Stimulated activated CD8-positive, alpha-beta memory T cell treated with anti-CD3 and anti-CD28 coated beads, Interleukin-7, amount 100 ng/mL, for 4 hours (primary cell): ENCODE data around the gene SETDB2.

Experiments
- DNase-seq, 2 donors: peaks; one replicate each; pipeline ENCODE4 v3.0.0-alpha.2; 2020; ENCODE audit warnings: low read depth in 2 of 2

Gene SETDB2

DNA sequence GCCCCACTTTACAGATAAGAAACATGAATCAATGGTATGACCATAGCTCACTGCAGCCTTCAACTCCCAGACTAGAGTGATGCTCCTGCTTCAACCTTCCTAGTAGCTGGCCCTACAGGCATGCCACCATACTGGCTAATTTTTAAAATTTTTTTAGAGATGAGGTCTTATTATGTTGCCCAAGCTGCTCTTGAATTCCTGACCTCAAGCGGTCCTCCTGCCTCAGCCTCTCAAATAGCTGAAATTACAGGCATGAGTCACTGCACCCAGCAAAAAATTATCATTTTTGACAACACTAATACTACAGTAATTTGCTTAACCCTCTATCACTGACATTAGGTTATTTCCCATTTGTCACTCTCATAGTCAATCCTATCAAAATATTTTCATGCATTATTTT is 15.0 kb upstream of the SETDB2 start:
- no peak for DNase-seq

DNA sequence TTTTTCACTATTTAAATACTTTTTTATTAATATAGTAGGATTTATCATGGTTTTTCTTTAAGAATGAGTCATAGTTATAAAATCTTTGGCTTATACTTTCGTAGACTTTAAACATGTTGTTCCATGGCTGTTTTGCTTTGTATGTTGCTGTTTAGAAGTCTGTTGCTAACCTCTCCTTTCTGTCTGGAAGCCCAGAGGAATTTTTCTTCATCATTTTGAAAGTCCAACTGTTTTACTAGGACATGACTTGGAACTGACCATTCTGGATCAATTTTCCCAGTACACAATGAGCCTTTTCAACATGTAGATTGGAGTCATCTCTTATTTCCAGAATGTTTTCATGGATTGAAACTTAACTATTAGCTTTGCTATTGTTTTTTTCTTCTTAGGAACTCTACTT is 8.1 kb upstream of the SETDB2 start:
- no peak for DNase-seq

DNA sequence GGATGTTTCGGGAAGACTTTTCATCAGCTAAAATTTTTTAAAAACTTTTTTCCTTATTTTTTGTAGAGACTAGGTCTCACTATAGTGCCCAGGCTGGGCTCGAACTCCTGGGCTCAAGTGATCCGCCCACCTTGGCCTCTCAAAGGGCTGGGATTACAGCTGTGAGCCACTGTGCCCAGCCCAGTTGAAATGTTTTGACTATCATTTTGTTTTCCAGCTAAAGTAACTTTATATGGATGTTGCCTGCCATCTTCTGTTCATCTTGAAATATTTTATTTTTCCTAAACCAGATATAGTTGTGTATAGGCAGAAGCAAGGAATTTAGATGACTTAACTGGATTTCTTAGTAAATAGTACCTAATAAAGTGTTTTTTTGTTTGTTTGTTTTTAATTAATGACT is 7.2 kb upstream of the SETDB2 start:
- no peak for DNase-seq

DNA sequence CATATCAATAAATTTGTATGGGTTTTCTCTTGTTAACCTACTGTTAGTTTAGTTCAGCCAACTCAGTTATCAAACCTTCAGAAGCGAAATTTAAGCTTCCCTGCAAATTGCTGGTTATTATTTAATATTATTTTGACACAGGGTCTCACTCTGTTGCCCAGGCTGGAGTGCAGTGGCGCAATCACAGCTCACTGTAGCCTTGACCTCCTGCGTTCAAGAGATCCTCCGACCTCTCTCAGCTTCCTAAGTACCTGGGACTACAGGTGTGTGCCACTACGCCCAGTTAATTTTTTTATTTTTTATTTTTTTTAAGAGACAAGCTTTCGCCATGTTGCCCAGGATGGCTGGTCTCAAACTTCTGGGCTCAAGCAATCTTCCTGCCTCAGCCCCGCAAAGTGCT is 6.4 kb upstream of the SETDB2 start:
- no peak for DNase-seq

DNA sequence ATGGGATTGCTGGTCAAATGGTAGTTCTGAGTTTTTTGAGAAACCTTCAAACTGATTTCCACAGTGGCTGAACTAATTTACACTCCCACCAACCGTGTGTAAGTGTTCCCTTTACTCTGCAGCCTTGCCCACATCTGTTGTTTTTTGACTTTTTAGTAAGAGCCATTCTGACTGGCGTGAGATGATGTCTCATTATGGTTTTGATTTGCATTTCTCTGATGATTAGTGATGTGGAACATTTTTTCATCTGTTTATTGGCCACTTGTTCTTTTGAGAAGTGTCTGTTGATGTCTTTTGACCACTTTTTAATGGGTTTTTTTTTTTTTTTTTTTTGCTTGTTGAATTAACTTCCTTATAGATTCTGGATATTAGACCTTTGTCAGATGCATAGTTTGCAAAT is 4.5 kb upstream of the SETDB2 start:
- no peak for DNase-seq

DNA sequence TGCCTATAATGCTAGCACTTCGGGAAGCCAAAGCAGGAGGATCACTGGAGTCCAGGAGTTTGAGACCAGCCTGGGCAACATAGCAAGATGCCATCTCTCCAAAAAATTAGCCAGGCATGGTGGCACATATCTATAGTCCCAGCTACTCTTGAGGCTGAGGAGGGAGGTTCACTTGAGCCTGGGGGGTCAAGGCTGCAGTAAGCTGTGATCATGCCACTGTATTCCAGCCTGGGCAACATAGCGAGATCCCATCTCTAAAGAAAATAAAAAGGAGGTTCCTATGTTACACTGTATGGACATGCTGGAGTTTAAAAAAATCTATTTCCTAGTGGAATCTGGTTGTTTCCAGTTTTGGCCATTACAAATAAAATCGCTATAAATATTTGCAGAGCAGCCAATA is 2.8 kb upstream of the SETDB2 start:
- DNase-seq = no peak

DNA sequence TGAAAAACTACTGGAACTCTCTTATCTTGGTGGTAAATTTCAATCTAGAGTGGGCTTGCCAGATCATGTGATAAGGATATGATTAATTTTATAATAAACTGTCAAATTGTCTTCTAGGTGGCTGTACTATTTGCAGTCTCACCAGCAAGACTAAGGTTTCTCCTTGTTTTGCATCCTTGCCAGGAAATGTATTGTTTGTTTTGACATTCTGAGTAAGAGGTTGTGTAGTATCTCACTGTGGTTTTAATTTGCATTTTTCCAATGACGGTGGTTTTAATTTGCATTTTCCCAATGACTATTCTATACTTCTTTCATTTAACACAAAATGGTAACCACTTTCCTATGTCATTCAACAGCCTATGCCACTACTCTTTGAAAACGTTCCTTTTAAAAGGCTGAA is 2.2 kb upstream of the SETDB2 start:
- no peak for DNase-seq

DNA sequence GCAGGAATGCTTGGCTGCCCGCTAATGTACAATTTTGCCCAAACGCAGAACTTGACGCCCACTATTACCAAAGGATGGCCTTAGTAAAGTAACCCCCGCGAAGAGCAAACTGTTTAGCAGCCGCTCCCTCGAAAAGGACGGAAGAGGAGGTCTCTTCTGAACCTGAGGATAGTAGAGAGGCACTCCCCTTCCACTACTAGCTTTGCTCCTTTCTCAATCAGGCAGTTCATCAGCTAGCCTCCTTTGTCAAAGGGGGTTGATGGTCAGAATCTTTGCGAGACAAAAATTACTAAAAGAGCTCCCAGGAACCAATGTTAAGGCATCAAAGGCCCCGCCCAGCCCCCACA is 744 bp upstream of the SETDB2 start:
- no peak for DNase-seq

DNA sequence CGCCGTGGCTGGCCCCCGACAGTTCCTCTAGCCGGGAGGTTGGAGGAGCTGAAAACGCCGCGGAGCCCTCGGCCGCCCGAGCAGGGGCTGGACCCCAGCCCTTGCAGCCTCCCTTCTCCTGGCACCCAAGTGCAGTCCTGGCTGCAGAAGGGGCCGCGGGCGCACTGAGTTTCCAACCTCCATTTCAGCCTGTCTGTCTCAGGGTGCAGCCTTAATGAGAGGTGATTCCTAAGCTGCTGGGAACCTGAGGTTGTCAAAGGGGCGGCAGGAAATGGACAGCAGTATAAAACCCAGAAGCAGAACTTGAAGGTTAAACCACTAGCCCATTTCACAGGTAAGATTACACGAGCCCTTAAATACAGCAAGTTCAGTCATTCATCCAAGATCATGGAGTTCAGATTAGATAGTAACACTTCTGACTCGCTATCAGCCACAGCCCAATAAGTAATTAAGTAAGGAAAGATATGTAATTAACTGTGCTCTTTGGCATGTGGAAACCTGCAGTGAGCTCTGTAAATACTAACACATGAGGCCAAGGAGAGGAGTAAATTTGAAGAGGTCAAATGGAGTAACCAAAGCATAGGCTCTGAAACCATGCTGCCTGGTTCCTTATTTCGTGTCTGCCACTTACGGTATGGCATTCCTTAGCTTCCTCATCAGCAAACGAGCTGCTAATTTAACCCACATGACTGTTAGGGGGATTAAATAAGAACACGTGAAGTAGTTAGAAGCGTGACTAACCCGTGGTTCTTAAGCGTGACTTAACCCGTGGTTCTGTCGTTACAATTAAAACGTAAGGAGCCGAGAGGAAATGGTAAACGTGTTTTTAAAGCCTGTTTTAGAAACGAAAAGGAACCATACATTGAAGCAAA is 686 bp downstream of the SETDB2 start:
- DNase-seq = no peak

DNA sequence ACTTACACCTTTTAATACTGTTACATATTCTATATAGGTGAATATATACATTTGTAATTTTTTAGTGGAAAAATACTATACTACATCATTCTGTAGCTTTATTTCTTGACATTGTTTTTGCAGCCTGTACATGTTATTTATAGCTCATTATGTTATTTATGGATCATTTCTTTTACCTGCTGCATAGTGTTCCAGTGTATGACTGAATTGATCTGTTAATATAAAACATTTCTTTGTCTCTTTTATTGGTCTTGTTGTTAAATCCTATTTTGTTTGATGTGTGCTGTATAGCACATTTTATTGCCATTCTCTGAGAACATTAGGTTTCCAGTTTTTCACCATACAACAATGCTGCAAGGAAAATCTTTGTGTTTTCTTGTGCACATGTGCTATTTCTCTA is 2.4 kb downstream of the SETDB2 start:
- no peak for DNase-seq

DNA sequence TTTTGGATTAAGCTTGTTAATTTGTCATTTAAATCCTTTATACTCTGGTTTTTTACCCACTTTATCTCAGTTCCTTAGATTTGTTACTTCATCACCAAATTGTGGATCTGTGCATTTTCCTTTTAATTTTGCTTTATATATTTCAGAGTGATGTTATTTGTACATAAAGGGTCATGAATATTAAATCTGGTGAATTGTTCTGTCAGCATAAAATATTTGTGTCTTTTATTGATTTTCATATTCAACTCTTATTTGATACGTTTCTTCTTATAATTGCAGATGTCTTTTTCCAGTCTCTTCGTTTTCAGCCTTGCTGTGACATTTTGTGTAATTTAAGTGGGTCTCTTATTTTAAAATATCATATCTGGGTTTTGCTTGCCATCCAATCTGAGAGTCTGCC is 4.7 kb downstream of the SETDB2 start:
- DNase-seq = no peak

DNA sequence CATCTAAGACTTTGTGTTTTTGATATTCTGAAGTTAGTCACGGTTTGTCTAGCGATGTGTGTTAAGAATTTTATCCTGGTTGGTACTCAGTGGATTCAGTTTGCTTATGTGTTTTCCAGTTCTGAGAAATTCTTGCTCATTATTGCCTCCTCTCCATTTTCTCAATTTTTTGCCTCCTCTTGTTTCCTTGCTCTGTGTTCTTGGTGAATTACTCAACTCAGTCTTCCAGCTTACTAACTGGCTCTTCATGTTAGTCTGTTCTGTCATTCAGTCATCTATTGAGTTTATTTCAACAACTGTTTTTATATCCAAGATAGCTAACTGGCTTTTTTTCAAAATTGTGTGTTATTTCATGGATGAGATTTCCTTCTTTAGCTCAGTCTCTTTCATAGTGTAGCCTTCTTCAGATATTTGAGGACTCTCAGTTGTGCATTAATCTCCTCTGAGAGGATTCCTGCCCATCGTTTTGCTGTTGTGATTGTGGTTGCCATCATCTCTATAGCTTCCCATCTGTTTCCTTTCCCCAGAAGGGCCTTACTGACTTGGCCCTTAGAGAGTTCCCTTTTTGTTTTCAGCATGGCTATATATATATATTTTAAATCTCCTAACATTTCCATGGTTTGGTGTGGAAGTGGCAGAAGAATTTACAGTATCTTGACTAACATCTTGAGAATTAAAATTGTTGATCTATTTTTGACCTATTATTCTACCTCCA is 6.2 kb downstream of the SETDB2 start:
- no peak for DNase-seq

DNA sequence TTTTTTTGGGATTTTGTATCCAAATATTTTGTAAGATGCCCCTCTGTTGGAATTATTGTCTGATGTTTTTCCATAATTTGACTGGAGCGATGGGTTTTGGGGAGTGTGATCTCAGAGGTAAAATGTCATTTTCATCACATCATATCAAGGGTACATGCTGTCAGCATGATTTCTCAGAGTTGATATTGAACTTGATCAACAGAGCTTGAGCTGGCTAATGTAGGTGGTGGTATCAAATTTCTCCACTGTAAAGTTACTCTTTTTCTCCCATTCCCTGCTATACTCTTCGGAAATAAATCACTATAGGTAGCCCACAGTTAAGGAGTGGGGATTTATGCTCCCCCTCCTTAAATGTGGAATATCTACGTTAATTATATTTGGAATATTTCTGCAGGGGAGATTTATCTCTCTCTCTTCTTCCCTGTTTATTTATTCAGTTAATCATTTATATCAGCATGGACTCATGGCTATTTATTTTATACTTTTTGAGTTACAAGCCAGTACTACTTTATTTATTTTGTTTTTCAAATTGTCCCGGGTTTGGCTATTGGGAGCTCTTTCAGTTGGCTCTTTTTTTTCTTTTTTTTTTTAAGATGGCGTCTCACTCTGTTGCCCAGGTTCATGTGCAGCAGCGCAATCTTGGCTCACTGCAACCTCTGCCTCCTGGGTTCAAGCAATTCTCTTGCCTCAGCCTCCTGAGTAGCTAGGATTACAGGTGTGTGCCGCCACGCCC is 8.8 kb downstream of the SETDB2 start:
- DNase-seq = no peak

DNA sequence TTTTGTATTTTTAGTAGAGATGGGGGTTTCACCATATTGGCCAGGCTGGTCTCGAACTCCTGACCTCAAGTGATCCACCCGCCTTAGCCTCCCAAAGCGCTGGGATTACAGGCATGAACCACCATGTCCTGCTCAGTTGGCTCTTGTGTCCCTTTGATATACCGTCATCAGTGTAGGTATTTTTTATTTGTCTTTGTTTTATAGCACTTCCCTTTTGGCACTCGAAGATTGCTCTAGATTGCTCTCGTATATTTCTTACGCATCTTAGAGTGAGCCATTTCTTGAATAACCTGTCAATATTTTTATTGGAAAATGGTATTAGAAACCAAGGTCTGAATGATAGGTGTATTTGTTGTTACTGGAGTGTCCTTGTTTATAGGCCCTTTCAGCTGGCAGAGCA is 9.4 kb downstream of the SETDB2 start:
- DNase-seq = no peak

DNA sequence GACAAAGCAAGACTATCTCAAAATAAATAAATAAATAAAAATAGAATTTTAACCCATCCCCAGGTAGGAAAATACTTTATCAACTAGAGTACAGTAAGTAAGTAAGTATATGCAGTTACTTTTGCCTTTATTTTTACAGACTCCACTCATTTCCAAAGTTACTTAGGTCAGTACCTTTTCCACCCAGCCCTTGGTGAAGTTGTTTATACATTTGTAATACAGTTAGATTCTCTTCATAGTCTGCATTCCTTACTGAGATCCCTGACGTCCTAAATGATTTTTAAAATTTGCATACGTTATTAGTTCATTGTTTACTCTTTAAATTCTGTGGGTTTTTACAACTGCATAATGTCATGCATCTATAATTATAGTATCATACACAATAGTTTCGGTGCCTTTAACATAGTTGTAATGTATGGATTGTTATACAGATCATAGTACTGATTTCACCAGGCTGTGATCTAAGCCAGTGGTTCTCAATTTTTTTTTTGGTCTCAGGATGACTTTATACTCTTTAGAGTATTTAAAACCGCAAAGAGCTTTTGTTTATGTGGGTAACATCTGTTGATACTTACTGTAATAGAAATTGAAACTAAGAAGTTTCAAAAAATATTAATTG is 10.4 kb downstream of the SETDB2 start:
- DNase-seq = no peak

DNA sequence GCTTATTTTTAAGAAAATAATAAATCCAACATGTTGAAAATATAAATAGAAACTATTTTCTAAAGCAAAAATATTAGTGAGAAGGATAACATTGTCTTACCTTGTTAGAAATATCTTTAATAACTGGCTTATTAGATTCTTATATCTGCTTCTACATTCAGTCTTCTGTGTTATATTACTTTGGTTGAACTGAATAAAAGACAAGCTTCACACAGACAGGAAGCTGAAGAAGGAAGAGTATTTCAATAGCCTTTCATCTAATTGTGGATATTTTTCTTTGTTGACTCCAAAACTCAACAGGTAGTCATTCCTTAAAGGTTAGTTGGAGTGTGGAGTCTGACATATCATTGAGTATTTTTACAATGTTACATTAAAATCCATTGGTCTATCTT is 10.9 kb downstream of the SETDB2 start:
- no peak for DNase-seq

DNA sequence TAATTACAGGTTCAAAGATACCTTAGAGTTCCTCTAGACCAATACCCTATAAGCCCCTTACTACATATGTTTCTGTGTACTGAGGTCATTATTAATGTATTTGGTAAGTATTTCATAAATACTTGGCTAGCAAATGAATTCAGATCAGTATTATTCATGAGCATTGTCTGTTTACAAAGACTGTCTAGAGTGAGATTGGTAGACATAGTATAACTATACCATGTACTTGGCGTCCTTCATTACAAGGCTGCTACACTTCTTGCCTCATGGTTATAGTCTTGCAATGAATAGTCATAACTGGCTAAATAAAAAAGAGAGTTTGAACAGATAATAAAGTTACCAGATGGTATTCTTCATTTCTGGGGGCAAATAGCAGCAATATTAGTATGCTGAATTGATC is 12.1 kb downstream of the SETDB2 start:
- DNase-seq = no peak

DNA sequence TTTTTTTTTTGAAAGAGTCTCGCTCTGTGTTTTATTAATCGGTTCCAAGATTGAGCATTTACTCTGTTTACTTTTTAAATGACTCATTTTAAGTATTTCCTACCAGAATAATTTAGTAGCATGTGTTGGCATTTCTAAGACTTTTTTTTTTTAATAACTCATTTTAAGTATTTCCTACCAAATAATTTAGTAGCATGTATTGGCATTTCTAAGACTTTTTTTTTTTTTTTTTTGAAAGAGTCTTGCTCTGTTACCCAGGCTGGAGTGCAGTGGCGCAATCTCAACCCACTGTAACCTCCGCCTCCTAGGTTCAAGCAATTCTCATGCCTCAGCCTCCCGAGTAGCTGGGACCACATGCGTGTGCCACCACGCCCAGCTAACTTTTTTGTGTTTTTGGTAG is 13.1 kb downstream of the SETDB2 start:
- DNase-seq = no peak

DNA sequence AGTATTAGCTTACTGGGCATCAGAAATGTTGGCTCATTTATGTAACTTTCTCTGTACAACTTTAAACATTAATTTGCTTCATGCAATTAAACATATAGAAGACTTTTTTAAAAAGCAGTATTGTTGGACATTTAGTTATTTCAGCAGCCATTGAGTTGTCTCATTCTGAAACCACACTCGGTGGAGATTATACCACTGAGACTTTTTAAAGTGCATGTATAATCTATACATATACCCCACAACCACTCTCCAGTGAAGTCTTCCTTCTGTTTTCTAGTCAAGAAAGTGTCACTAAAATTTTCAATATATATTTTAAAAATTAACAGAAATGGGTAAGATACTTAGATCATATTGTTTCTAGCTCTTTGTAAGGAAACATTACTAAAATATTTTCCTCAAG is 15.5 kb downstream of the SETDB2 start:
- DNase-seq = no peak

DNA sequence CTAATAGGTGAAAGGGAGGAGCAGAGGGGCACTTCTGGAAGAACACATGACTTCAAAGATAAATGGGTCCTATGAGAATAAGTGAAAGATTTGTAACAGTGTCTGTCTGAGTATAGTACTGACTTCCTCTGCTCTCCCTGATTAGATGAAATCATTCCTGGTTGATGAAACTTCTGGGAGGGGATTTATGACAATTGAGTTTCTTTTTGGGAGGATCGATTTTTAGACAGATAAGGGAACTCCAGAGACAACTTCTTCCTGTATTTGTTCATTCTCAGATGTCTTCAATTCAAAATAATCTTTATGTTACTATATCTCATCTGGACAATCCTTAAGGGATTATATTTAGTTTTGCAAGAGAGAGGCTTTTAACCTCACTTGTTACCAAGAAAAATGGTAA is 20.0 kb downstream of the SETDB2 start:
- DNase-seq = no peak

DNA sequence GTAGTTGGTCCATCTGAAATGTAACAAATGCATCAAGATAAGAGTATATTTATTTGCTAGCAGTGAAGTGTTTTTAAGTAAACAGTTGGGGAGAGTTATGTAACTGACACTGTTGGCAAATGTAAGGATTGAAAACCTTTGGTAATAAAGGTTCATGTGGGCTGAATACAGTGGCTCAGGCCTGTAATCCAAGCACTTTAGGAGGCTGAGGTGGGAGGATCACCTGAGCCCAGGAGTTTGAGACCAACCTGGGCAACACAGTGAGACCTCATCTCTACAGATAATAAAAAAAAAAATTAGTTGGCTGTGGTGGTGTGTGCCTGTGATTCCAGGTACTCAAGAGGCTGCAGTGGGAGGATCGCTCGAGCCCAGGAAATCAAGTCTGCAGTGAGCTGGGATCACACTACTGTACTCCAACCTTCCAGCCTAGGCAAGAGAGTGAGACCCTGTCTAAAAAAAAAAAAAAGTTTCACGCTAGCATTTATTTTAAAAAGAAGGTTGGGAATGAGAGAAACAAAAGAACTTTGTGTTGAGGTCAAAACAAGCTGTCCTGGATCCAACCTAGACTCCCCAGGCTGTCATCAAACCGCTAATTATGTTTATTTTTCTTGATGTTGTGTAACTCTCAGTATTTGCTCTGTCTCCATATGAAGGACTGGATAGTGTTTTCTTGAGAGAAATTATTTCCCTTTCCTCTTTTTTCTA is 20.7 kb downstream of the SETDB2 start:
- DNase-seq = no peak

DNA sequence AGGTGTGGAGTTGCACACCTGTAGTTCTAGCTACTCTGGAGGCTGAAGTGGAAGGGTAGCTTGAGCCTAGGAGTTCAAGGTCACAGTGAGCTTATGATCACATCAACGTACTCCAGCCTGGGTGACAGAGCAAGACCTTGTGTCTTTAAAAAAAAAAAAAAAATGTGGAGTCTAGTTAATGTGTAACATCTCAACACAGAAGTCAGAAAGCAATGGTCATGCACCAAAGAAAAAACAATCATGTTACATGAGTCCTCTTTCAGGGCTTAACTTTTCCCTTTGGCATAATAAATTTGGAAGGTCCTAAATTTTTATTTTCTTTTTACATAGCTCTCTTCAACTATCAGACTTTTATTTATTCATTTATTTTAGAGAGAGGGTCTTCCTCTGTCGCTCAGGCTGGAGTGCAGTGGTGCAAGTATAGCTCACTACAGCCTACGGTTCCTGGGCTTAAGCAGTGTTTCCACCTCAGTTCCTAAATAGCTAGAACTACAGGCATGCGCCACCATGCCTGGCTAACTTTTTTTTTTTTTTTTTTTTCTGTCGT is 22.3 kb downstream of the SETDB2 start:
- no peak for DNase-seq
